Stimulated activated CD4-positive, alpha-beta T cell treated with anti-CD3 and anti-CD28 coated beads, Interleukin-15, amount 100 ng/mL, for 48 hours (primary cell): ENCODE results near the gene ACADSB.

Experiments
- DNase-seq, 2 donors: peaks; one replicate each; pipeline ENCODE4 v3.0.0-alpha.2; 2020; ENCODE audit warnings: low read depth in 2 of 2

Gene ACADSB

DNA sequence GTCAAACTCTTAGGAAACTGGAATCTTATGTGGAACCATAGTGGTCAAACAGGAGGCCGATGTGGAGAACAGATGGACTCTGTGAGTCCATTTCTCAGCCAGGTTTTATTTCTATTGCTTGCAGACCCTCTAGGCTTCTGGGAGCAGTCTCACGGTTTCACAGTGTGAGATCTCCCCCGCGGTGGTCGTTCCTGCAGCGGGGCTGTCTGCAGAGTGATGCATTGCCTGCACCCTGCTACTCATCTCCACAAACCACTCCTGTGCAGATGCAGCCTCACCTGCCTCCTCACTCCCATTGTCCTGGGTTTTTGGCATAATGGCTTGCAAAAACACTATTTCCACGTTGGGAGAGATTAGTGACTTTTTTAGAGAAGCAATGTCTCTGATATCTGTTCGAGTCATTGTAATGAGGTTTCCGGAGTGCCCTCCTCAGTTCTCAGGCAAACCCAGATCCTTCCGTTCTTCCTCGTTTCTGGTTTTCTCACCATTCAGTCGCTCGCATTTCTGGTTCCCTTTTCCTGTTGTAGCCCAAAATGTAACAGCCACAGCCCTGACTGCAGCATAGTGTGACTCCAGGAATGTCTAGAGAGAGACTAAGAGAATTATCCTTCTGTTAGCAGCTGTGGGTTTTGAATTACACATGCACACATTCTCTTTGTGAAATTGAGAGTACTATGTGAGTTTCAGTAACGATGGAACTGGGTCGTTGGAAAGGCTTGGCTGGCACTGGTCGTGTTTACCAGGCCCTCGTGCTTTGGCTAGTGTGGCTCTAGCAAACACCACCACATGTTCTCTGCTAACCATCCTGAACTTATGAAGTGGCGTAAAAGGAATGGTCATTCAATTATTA lies 30.2 kb downstream of the ACADSB start:
- no peak for DNase-seq

GRCh38 chr10:123039632-123039930 lies 30.8 kb downstream of the ACADSB start:
- no peak for DNase-seq

GRCh38 chr10:123042708-123043408 lies 34.1 kb downstream of the ACADSB start:
- no peak for DNase-seq

- DNase-seq, result peak; percentile 14
These were observed 34.7 kb downstream of the ACADSB start for GRCh38 chr10:123043409-123043925.

GRCh38 chr10:123044391-123044790 lies 35.6 kb downstream of the ACADSB start:
- no peak for DNase-seq

DNA sequence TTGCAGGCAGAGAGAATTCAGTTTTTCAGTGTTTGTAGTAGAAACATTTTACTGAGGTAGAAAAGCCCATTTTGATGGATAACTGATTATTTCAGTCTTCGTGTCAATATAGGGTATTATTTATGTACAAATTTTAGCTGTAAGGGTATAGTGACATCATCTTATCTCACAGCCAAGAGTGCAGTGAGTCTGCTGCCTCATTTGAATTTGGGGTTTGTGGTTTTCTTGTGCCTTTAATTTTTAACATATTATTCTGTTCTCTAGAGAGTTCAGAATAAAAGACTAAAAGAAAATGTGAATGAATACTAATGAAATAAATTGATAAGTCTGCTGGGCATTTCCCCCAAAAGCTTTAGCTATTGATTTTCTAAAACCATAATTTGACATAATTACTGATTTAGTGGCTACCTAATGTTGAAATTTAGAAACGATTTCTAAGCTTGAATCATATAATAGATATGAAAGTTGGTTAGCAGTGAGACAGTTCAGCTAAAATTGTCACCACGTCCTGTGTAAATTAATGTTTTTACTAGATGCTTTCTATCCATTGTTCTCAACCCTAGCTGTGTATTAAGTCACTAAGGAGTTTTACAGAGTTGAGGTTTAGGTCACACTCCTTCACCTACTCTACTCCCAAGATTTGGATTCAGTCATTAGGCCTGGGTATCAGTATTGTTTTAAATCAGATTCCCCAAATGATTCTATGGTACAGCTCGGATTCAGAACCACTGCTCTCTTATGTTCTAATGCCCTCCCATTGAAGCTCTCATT lies 37.3 kb downstream of the ACADSB start:
- DNase-seq, result no peak

DNA sequence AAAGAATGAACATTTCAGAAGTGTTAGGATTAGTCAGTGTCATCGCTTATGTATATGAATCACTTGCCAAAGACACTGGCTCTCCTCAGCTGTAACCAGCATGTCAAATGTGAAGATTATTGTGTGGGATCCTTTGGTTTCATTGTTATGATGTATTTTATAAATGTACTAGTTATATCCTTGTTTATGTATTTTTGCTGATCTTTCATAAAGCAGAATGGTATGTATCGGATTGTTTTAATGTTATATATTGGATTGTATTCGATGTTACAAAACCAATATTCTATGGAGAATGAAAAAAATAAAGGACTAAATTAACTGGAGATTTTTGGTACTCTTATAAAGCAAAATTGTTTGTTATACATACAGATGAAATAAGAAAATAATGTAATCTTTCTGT lies 49.2 kb downstream of the ACADSB start:
- no peak for DNase-seq

GRCh38 chr10:123061865-123062264 lies 53.1 kb downstream of the ACADSB start:
- no peak for DNase-seq

- DNase-seq, result no peak
These were observed 53.9 kb downstream of the ACADSB start for GRCh38 chr10:123062726-123063125.

GRCh38 chr10:123068087-123068853 lies 59.5 kb downstream of the ACADSB start:
- DNase-seq, result no peak

- DNase-seq, result no peak
These were observed 60.6 kb downstream of the ACADSB start for GRCh38 chr10:123069246-123069986.

DNA sequence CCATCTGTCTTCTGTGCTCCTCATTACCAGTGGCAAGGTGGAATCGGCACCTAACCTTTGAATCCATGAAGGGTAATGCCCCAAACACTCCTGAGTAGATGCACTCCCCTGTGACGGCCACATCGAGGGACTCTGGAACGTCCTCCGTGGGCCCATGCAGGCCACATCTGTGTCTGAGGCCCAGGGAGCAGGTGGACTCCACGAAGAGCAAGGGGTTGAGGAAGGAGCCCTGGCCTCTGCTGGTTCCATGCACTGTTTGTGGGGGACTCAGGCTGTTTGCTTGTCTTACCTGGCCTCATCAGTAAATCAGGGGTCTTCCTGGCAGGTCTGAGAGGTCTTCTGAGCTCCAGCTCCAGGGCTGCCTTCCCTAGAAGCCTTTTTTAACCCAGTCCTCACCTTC lies 64.4 kb downstream of the ACADSB start:
- DNase-seq, result no peak

DNA sequence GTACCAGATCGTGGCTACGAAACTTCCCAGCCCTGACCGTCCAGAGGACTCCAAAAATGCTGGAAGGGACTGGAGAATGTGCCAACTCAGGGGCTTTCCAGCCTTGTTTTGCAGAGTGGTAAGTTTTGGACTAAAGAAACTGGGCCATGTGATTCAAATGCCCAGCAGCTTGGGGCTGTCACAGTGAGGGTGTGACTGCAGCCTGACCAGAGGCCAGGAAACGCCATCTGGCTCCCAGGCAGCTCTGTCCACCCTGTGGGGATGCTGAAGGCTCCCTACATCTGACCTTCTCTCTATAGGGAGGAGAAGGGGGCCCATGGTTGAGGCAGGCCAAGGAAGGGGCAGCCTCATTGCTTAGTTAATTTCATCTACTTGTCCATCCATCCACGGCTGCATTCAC lies 65.4 kb downstream of the ACADSB start:
- no peak for DNase-seq

- DNase-seq, result no peak
These were observed 73.1 kb downstream of the ACADSB start for GRCh38 chr10:123081896-123082295.

GRCh38 chr10:123083811-123084210 lies 75.0 kb downstream of the ACADSB start:
- DNase-seq, result no peak

DNA sequence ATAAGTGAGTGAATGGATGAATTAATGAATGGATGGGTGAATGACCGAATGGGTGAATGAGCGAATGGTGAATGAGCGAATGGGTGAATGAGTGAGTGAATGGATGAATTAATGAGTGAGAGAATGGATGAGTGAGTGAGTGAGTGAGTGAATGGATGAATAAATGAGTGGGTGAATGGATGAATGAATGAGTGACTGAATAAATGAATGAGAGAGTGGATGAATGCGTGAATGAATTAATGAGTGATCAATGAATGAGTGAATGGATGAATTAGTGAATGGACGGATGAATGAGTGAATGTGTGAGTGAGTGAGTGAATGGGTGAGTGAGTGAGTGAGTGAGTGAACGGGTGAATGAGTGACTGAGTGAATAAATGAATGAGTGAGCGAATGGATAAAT lies 77.5 kb downstream of the ACADSB start:
- no peak for DNase-seq

GRCh38 chr10:123087348-123087747 lies 78.5 kb downstream of the ACADSB start:
- DNase-seq, result no peak

- no peak for DNase-seq
These were observed 79.0 kb downstream of the ACADSB start for GRCh38 chr10:123087786-123088185.

- no peak for DNase-seq
These were observed 84.0 kb downstream of the ACADSB start for GRCh38 chr10:123092635-123093414.

- no peak for DNase-seq
These were observed 84.7 kb downstream of the ACADSB start for GRCh38 chr10:123093489-123093888.
